K562 (cell line): ENCODE data around the gene METTL25B. TPM values are rescaled to one million over a fixed set of nuclear protein-coding genes. Genes with fewer than 3 reads are reported as not detected.

Experiments used
- ARID2 ChIP-seq: fragments of 450-650 bp; IDR thresholded peaks from 2 replicates; pipeline ENCODE4 v1.6.1; 2017; ENCODE audit warnings: antibody characterized with exemption, mild to moderate bottlenecking
- CBX1 ChIP-seq: sonication (generic); IDR thresholded peaks from 2 replicates; pipeline ENCODE4 v1.6.1; 2016; ENCODE audit warnings: antibody characterized with exemption, low read depth, mild to moderate bottlenecking
- CREB3 ChIP-seq: fragments of 450-650 bp; conservative IDR thresholded peaks from 2 replicates; pipeline ENCODE4 v1.6.1; 2016; ENCODE audit warnings: missing genetic modification characterization, low read depth, mild to moderate bottlenecking, missing compliant biosample characterization, moderate library complexity
- ELF4 ChIP-seq: fragments of 450-650 bp; formaldehyde crosslinking; IDR thresholded peaks from 2 replicates; pipeline ENCODE4 v1.4.0; 2022; ENCODE audit warnings: missing genetic modification characterization
- ILF3 ChIP-seq: fragments of 450-650 bp; IDR thresholded peaks from 2 replicates; pipeline ENCODE4 v1.6.1; 2018; ENCODE audit warnings: antibody characterized with exemption, mild to moderate bottlenecking, moderate library complexity, borderline replicate concordance
- JUN ChIP-seq, 2 experiments: sonication (generic) in 1 of 2; formaldehyde crosslinking in 1 of 2; IDR thresholded peaks; 2 replicates each; pipeline versions ENCODE4 v1.6.1 to v1.8.0; 2012 to 2022; ENCODE audit warnings: borderline replicate concordance in 2 of 2, mild to moderate bottlenecking in 2 of 2, improper control_type of control experiment in 1 of 2, low read depth in 1 of 2, low read length in 1 of 2, missing genetic modification reagents in 1 of 2
- LCOR ChIP-seq: sonication (generic); formaldehyde crosslinking; IDR thresholded peaks from 2 replicates; pipeline ENCODE4 v1.8.0; 2022; ENCODE audit warnings: mild to moderate bottlenecking, missing genetic modification reagents
- MECOM ChIP-seq: fragments of 250-450 bp; sonication (Bioruptor Pico); IDR thresholded peaks from 2 replicates; pipeline ENCODE4 v1.8.0; 2022; ENCODE audit warnings: inconsistent platforms
- MTF1 ChIP-seq: fragments of 250-450 bp; sonication (Bioruptor Pico); IDR thresholded peaks from 2 replicates; pipeline ENCODE4 v1.9.0; 2021; ENCODE audit warnings: moderate library complexity, mild to moderate bottlenecking, inconsistent platforms, borderline replicate concordance
- PRPF4 ChIP-seq: fragments of 200-400 bp; formaldehyde crosslinking; IDR thresholded peaks from one replicate; pipeline ENCODE4 v1.6.1; 2017; ENCODE audit warnings: low read length, low read depth, mild to moderate bottlenecking; ENCODE audit not compliant: insufficient read depth, poor library complexity, severe bottlenecking
- ZBTB2 ChIP-seq: fragments of 450-650 bp; IDR thresholded peaks from 2 replicates; pipeline ENCODE4 v1.6.1; 2016; ENCODE audit warnings: antibody characterized with exemption
- ZNF224 ChIP-seq: sonication (generic); formaldehyde crosslinking; IDR thresholded peaks from 2 replicates; pipeline ENCODE4 v1.8.0; 2022; ENCODE audit warnings: mild to moderate bottlenecking, missing genetic modification reagents
- ZNF766 ChIP-seq: fragments of 200-800 bp; sonication (Bioruptor generic); conservative IDR thresholded peaks from 2 replicates; pipeline ENCODE4 v1.6.1; 2016; ENCODE audit warnings: missing genetic modification characterization, missing compliant biosample characterization
- polyA plus RNA-seq, 8 experiments: library from polyadenylated mRNA; depleted of rRNA in 4 of 8; stranded (reverse) in 5 of 8; unstranded in 3 of 8; fragments of >200 nt; fragmentation: Nextera tagmentation in 2 of 8; fragmentation: Illumina TruSeq in 1 of 8; extraction: Ambion mirVana in 2 of 8; extraction: Trizol in 1 of 8; gene quantifications; 2 replicates each; pipeline versions ENCODE4 v1.2.1 to v1.2.3, GENCODE V29; 2011 to 2014; ENCODE audit warnings: inconsistent platforms in 1 of 8, missing spikeins in 1 of 8
- total RNA-seq, 7 experiments: library from RNA; depleted of rRNA in 6 of 7; stranded (reverse); fragments of >200 nt in 6 of 7; fragmentation: Illumina TruSeq in 2 of 7; extraction: Trizol in 2 of 7; gene quantifications; 2 replicates each; pipeline versions ENCODE4 v1.2.1 to v1.2.3, GENCODE V29; 2011 to 2021; ENCODE audit warnings: low replicate concordance in 1 of 7
- TF ChIP-seq, protein P1 (sequence below): sonication (generic); formaldehyde crosslinking; IDR thresholded peaks from 2 replicates; pipeline ENCODE4 v1.8.0; 2022; ENCODE audit warnings: mild to moderate bottlenecking, low read depth, missing genetic modification reagents
- TF ChIP-seq, protein P2 (sequence below): sonication (generic); IDR thresholded peaks from 2 replicates; pipeline ENCODE4 v1.6.1; 2016
- TF ChIP-seq, protein P3 (sequence below): fragments of 150-350 bp; conservative IDR thresholded peaks from 2 replicates; pipeline ENCODE4 v1.6.1; 2014; ENCODE audit warnings: low read length

METTL25B gene
- total and polyA plus RNA-seq, 9 of the 15 experiments (the other 6 are each of a cell fraction or from before 2014, with no cell fraction given): 7.7 to 48.3 (median 33.1) TPM

DNA sequence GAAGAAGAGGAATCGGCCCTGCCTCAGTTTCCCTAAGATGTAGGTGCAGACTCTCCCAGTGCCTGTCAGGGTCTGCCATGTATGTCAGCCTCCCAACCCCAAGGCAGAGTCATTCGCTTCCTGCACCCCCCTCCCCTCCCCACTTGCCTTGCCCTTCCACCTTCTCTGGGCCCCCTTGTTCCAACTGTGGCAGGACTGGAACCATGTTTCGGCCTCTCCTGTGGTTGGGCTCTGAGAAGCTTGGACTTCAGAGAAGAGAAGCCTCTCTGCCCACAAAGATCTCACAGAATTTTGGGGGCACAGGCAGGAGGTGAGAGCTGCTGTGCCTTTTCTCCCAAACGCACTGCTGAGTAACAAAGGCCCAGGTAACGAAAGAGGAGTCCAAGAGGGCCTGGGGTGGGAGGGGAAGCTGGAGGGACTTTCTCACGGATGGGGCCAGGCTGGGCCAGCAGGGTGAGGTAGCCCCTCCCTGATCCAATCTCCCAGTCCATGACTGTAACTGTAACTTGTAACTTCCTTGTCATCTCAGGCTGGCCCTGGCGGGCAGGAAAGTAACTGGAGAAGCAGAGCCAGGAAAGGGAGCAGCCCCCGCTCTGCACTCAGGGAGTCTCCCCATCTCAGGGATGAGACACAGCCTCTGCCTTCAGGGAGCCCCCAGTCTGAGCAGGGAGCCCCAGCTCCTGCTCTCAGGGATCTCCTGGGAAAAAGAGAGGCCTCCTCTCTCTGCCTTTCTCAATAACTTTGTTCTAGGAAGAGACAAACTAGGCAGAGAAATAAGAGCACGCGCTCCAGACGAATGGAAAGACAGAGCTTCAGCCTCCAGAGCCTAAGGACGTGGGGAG, 34.2 kb upstream of the METTL25B start (continued):
- TF ChIP-seq, protein P1, sequence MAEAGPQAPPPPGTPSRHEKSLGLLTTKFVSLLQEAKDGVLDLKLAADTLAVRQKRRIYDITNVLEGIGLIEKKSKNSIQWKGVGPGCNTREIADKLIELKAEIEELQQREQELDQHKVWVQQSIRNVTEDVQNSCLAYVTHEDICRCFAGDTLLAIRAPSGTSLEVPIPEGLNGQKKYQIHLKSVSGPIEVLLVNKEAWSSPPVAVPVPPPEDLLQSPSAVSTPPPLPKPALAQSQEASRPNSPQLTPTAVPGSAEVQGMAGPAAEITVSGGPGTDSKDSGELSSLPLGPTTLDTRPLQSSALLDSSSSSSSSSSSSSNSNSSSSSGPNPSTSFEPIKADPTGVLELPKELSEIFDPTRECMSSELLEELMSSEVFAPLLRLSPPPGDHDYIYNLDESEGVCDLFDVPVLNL (CRISPR knock-in tag): no peak
- TF ChIP-seq JUN (IDR thresholded peaks at IDR 0.05; ENCODE audit: borderline replicate concordance, low read depth, low read length): peak; percentile 30; the same call in 1 of the 2 replicates
- TF ChIP-seq JUN (CRISPR knock-in tag; IDR thresholded peaks at IDR 0.05; ENCODE audit: borderline replicate concordance): no peak
- TF ChIP-seq ZNF766 (CRISPR knock-in tag): peak; percentile 72; the same call in 1 of the 2 replicates
- no peak for TF ChIP-seq ZNF224 (CRISPR knock-in tag)
- TF ChIP-seq CREB3: peak; percentile 92
- no peak for TF ChIP-seq ARID2
- TF ChIP-seq ZBTB2: no peak
- TF ChIP-seq LCOR (CRISPR knock-in tag): 0 out of 2 replicates have a peak, but pooled peaks have one; percentile 52
- no peak for TF ChIP-seq ILF3
- TF ChIP-seq CBX1: no peak
- TF ChIP-seq MECOM (CRISPR knock-in tag): peak; percentile 70
- TF ChIP-seq PRPF4: no peak
- TF ChIP-seq, protein P2, sequence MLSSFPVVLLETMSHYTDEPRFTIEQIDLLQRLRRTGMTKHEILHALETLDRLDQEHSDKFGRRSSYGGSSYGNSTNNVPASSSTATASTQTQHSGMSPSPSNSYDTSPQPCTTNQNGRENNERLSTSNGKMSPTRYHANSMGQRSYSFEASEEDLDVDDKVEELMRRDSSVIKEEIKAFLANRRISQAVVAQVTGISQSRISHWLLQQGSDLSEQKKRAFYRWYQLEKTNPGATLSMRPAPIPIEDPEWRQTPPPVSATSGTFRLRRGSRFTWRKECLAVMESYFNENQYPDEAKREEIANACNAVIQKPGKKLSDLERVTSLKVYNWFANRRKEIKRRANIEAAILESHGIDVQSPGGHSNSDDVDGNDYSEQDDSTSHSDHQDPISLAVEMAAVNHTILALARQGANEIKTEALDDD: peak; percentile 85
- TF ChIP-seq ELF4 (CRISPR knock-in tag): no peak
- peak; percentile 48; the same call in 1 of the 2 replicates for TF ChIP-seq MTF1 (CRISPR knock-in tag)
- TF ChIP-seq, protein P3, sequence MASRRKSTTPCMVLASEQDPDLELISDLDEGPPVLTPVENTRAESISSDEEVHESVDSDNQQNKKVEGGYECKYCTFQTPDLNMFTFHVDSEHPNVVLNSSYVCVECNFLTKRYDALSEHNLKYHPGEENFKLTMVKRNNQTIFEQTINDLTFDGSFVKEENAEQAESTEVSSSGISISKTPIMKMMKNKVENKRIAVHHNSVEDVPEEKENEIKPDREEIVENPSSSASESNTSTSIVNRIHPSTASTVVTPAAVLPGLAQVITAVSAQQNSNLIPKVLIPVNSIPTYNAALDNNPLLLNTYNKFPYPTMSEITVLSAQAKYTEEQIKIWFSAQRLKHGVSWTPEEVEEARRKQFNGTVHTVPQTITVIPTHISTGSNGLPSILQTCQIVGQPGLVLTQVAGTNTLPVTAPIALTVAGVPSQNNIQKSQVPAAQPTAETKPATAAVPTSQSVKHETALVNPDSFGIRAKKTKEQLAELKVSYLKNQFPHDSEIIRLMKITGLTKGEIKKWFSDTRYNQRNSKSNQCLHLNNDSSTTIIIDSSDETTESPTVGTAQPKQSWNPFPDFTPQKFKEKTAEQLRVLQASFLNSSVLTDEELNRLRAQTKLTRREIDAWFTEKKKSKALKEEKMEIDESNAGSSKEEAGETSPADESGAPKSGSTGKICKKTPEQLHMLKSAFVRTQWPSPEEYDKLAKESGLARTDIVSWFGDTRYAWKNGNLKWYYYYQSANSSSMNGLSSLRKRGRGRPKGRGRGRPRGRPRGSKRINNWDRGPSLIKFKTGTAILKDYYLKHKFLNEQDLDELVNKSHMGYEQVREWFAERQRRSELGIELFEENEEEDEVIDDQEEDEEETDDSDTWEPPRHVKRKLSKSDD: no peak
